Vagina (tissue), 2 donors: ENCODE measurements around the gene GID8. TPM values are rescaled to one million over a fixed set of nuclear protein-coding genes. Genes with fewer than 3 reads are reported as not detected.

Experiments
- DNase-seq, 2 donors: peaks; one replicate each; pipeline ENCODE4 v3.0.0-alpha.2; 2017; ENCODE audit errors: extremely low spot score in 2 of 2
- H3K27ac ChIP-seq: fragments of 200-600 bp; sonication (generic); one replicate; pipeline ENCODE4 v1.5.1; 2019
- H3K27me3 ChIP-seq: fragments of 200-600 bp; sonication (generic); one replicate; pipeline ENCODE4 v1.5.1; 2019
- H3K36me3 ChIP-seq, 2 donors: fragments of 200-600 bp; sonication (generic); one replicate each; pipeline ENCODE4 v1.5.1; 2017 to 2019
- H3K4me1 ChIP-seq: fragments of 200-600 bp; sonication (generic); one replicate; pipeline ENCODE4 v1.5.1; 2019
- H3K4me3 ChIP-seq, 2 donors: fragments of 200-600 bp; sonication (generic); 1 replicate in 1 of 2; 2 replicates in 1 of 2; pipeline ENCODE4 v1.5.1; 2016 to 2019
- H3K9me3 ChIP-seq: fragments of 200-600 bp; sonication (generic); one replicate; pipeline ENCODE4 v1.5.1; 2019
- CTCF ChIP-seq, 3 experiments: fragments of 450-650 bp in 2 of 3; fragments of 200-600 bp in 1 of 3; sonication (generic) in 1 of 3; IDR thresholded peaks; one replicate each; pipeline ENCODE4 v1.5.1; 2017 to 2019; ENCODE audit warnings: antibody characterized with exemption in 3 of 3, mild to moderate bottlenecking in 2 of 3, moderate library complexity in 2 of 3
- POLR2A ChIP-seq, 2 donors: fragments of 450-650 bp; IDR thresholded peaks; one replicate each; pipeline ENCODE4 v1.6.1; 2017; ENCODE audit warnings: antibody characterized with exemption in 2 of 2, mild to moderate bottlenecking in 2 of 2, moderate library complexity in 2 of 2
- POLR2AphosphoS5 ChIP-seq, 2 donors: sonication (generic); formaldehyde crosslinking; IDR thresholded peaks; one replicate each; pipeline ENCODE4 v1.9.0; 2017; ENCODE audit warnings: antibody characterized with exemption in 2 of 2, mild to moderate bottlenecking in 2 of 2, low read depth in 1 of 2; ENCODE audit not compliant: insufficient read depth in 1 of 2
- intact Hi-C: fragments of 100-400 bp; cut with DNase I; formaldehyde crosslinking; loops from one replicate; pipeline ENCODE4 v1.15.1; 2023
- total RNA-seq: library from RNA; depleted of rRNA; stranded (reverse); fragments of >200 nt; gene quantifications from one replicate; pipeline ENCODE4 v1.2.3, GENCODE V29; 2016

The GID8 gene
- total RNA-seq, 1 donor from 2014 or later = 30.2 TPM

GRCh38 chr20:62937268-62938104, 461 bp upstream of the GID8 start:
- peak overlapping the region; percentile 86 for H3K27ac ChIP-seq
- no peaks in the 10 kb centered on the region for H3K9me3 ChIP-seq
- H3K36me3 ChIP-seq = peaks cover 0 to 6% of the 10 kb centered on the region in 2 donors
- peak in 1 of 2 donors; percentile 96 for DNase-seq
- TF ChIP-seq POLR2AphosphoS5 (IDR thresholded peaks at IDR 0.05; ENCODE audit: insufficient read depth in 1 of 2, low read depth in 1 of 2) (peak; percentile 93 to 97), CTCF (IDR thresholded peaks at IDR 0.05) (peak in 1 of 3 experiments; percentile 37), POLR2A (IDR thresholded peaks at IDR 0.05) (peak in 1 of 2 donors; percentile 48)
- intact Hi-C loops = no loop called here
- H3K27me3 ChIP-seq = no peaks in the 10 kb centered on the region
- peak overlapping the region; percentile 91 to 97 for H3K4me3 ChIP-seq
- H3K4me1 ChIP-seq = peaks cover 76% of the 10 kb centered on the region

- peaks cover 5 to 38% of the 10 kb centered on the region in 2 donors for H3K36me3 ChIP-seq
- TF ChIP-seq POLR2AphosphoS5 (IDR thresholded peaks at IDR 0.05; ENCODE audit: insufficient read depth in 1 of 2, low read depth in 1 of 2) = no peak
- TF ChIP-seq POLR2A (IDR thresholded peaks at IDR 0.05) = no peak
- no peak for TF ChIP-seq CTCF (IDR thresholded peaks at IDR 0.05)
- H3K4me3 ChIP-seq = no peak overlapping the region
- no peaks in the 10 kb centered on the region for H3K27me3 ChIP-seq
- intact Hi-C loops = no loop called here
- H3K4me1 ChIP-seq = peaks cover 57% of the 10 kb centered on the region
- no peaks in the 10 kb centered on the region for H3K9me3 ChIP-seq
- H3K27ac ChIP-seq = no peak overlapping the region
- no peak for DNase-seq
Observed at GRCh38 chr20:62940875-62941274, 2.9 kb downstream of the GID8 start.

GRCh38 chr20:62941792-62942191, 3.8 kb downstream of the GID8 start:
- TF ChIP-seq CTCF (IDR thresholded peaks at IDR 0.05) (no peak), POLR2AphosphoS5 (IDR thresholded peaks at IDR 0.05; ENCODE audit: insufficient read depth in 1 of 2, low read depth in 1 of 2) (no peak), POLR2A (IDR thresholded peaks at IDR 0.05) (no peak)
- Histone ChIP-seq H3K27ac (no peak overlapping the region), H3K4me3 (no peak overlapping the region), H3K36me3 (peaks cover 5 to 48% of the 10 kb centered on the region in 2 donors), H3K4me1 (peaks cover 48% of the 10 kb centered on the region), H3K27me3 (no peaks in the 10 kb centered on the region), H3K9me3 (no peaks in the 10 kb centered on the region)
- intact Hi-C loops = no loop called here
- no peak for DNase-seq

- H3K9me3 ChIP-seq = no peaks in the 10 kb centered on the region
- H3K27ac ChIP-seq = no peak overlapping the region
- no peak overlapping the region for H3K4me3 ChIP-seq
- DNase-seq = no peak
- H3K36me3 ChIP-seq = peaks cover 5 to 53% of the 10 kb centered on the region in 2 donors
- TF ChIP-seq CTCF (IDR thresholded peaks at IDR 0.05) (no peak), POLR2AphosphoS5 (IDR thresholded peaks at IDR 0.05; ENCODE audit: insufficient read depth in 1 of 2, low read depth in 1 of 2) (no peak), POLR2A (IDR thresholded peaks at IDR 0.05) (no peak)
- intact Hi-C loops = no loop called here
- peaks cover 44% of the 10 kb centered on the region for H3K4me1 ChIP-seq
- H3K27me3 ChIP-seq = no peaks in the 10 kb centered on the region
Observed at GRCh38 chr20:62942456-62942855, 4.5 kb downstream of the GID8 start.

GRCh38 chr20:62943396-62943795, 5.4 kb downstream of the GID8 start:
- no peak overlapping the region for H3K4me3 ChIP-seq
- no peak for TF ChIP-seq POLR2A (IDR thresholded peaks at IDR 0.05)
- no peak for TF ChIP-seq POLR2AphosphoS5 (IDR thresholded peaks at IDR 0.05; ENCODE audit: insufficient read depth in 1 of 2, low read depth in 1 of 2)
- TF ChIP-seq CTCF (IDR thresholded peaks at IDR 0.05) = no peak
- intact Hi-C loops = no loop called here
- H3K27me3 ChIP-seq = no peaks in the 10 kb centered on the region
- DNase-seq = no peak
- peaks cover 5 to 63% of the 10 kb centered on the region in 2 donors for H3K36me3 ChIP-seq
- no peak overlapping the region for H3K27ac ChIP-seq
- peaks cover 44% of the 10 kb centered on the region for H3K4me1 ChIP-seq
- H3K9me3 ChIP-seq = no peaks in the 10 kb centered on the region
